ENCODE results near the gene PIN1. TPM values are rescaled to one million over a fixed set of nuclear protein-coding genes. Genes with fewer than 3 reads are reported as not detected.

PIN1 gene
- total and polyA plus RNA-seq, 2 of the 13 experiments (the other 11 are each of a cell fraction or from before 2014, with no cell fraction given) = 31.9 to 72.0 TPM

- Histone ChIP-seq H4K20me1 (ENCODE audit: insufficient read depth, low read length) (no peaks in the 10 kb centered on the region), H3K9me3 (ENCODE audit: low read length) (no peaks in the 10 kb centered on the region), H3K4me2 (ENCODE audit: low read depth, low read length) (no peak overlapping the region), H3K79me2 (ENCODE audit: insufficient read depth, low read length) (no peaks in the 10 kb centered on the region), H3K27me3 (ENCODE audit: control insufficient read depth in 1 of 2, insufficient read depth in 2 of 2, low read length in 2 of 2) (no peaks in the 10 kb centered on the region), H3K4me3 (replicated peaks in 1 of 3; ENCODE audit: insufficient read depth in 1 of 3, low read depth in 2 of 3, low read length in 3 of 3) (no peak overlapping the region), H3K27ac (ENCODE audit: extremely low read length, insufficient read depth, low read length) (no peak overlapping the region), H3K4me1 (ENCODE audit: insufficient read depth, low read length) (peaks cover 27% of the 10 kb centered on the region), H3K9ac (ENCODE audit: insufficient read depth, low read depth, low read length) (no peak overlapping the region), H3K36me3 (replicated peaks in 1 of 2; ENCODE audit: control insufficient read depth in 1 of 2, insufficient read depth in 2 of 2, low read length in 2 of 2) (peaks cover 5 to 10% of the 10 kb centered on the region in 2 experiments; a peak in 3 of 5 replicates), H2AFZ (ENCODE audit: low read length) (no peak overlapping the region)
- ATAC-seq = no peak
- intact Hi-C loops (cut with micrococcal nuclease; ENCODE audit: unreplicated experiment) (no loop called here), in situ Hi-C loops (cut with HindIII; ENCODE audit: extremely low pct_ligation_motif_present, low pct_unique_long_range_greater_than_20kb) (no loop called here)
- FAIRE-seq = no peak
- WGBS (ENCODE audit: low lambda C conversion rate) = 92% methylated on average over 14 of the region's 19 CpGs
- ChIA-PET POLR2A (no interaction called here), CTCF (ENCODE audit: low intra/inter-chr PET ratio, low total read pairs) (no interaction called here)
- no peak for DNase-seq (ENCODE audit: low spot score)
- no TSS peak for BruUV-seq (replicated peaks)
- TF ChIP-seq ZFP91 (CRISPR knock-in tag; IDR thresholded peaks at IDR 0.05; ENCODE audit: borderline replicate concordance) (no peak), ZNF629 (CRISPR knock-in tag; conservative IDR thresholded peaks at IDR 0.05) (no peak), NFYC (CRISPR knock-in tag; IDR thresholded peaks at IDR 0.05) (no peak), ZMYM2 (CRISPR knock-in tag; IDR thresholded peaks at IDR 0.05) (no peak), ZNF263 (CRISPR knock-in tag; IDR thresholded peaks at IDR 0.05) (no peak), POLR2G (IDR thresholded peaks at IDR 0.05; ENCODE audit: low read depth, low read length) (no peak), ZNF546 (CRISPR knock-in tag; conservative IDR thresholded peaks at IDR 0.05) (no peak), TCF7L2 (IDR thresholded peaks at IDR 0.05; ENCODE audit: low read depth, low read length) (no peak), ZNF878 (CRISPR knock-in tag; IDR thresholded peaks at IDR 0.05) (no peak), ZNF891 (CRISPR knock-in tag; IDR thresholded peaks at IDR 0.05) (no peak), ZNF24 (IDR thresholded peaks at IDR 0.05) (no peak), ZNF781 (CRISPR knock-in tag; IDR thresholded peaks at IDR 0.05; ENCODE audit: borderline replicate concordance, not compliant biosample characterization) (no peak), EED (CRISPR knock-in tag; IDR thresholded peaks at IDR 0.05) (no peak)
Observed at GRCh38 chr19:9850235-9850959, 15.3 kb downstream of the PIN1 start.
